HG02571 (cell line): ENCODE measurements around the gene CUTC.

Experiments used
- ATAC-seq: cut with Tn5 transposase; IDR thresholded peaks from one replicate; pipeline ENCODE4 v1.9.1; 2021; ENCODE audit warnings: mild to moderate bottlenecking, moderate library complexity; ENCODE audit not compliant: unreplicated experiment

Gene CUTC

GRCh38 chr10:99782447-99783286, 50.6 kb downstream of the CUTC start, which contains the start of gene ABCC2:
Gene ABCC2, plus strand, starts transcription at chr10:99782640. Its CDS starts 205 bp downstream, at chr10:99782845.
- ATAC-seq: no peak

GRCh38 chr10:99784016-99784726, 52.1 kb downstream of the CUTC start:
- ATAC-seq: no peak

GRCh38 chr10:99784727-99785441, 52.9 kb downstream of the CUTC start:
- no peak for ATAC-seq

- no peak for ATAC-seq
Observed at GRCh38 chr10:99785646-99786045, 53.6 kb downstream of the CUTC start.

GRCh38 chr10:99787311-99787710, 55.3 kb downstream of the CUTC start:
- no peak for ATAC-seq

GRCh38 chr10:99787782-99788445, 55.9 kb downstream of the CUTC start:
- no peak for ATAC-seq

- no peak for ATAC-seq
Observed at GRCh38 chr10:99788598-99789256, 56.7 kb downstream of the CUTC start.

- no peak for ATAC-seq
Observed at GRCh38 chr10:99791831-99792230, 59.8 kb downstream of the CUTC start.

GRCh38 chr10:99793819-99794218, 61.8 kb downstream of the CUTC start:
- no peak for ATAC-seq

GRCh38 chr10:99796928-99797327, 64.9 kb downstream of the CUTC start:
- no peak for ATAC-seq

- ATAC-seq: no peak
Observed at GRCh38 chr10:99798031-99798430, 66.0 kb downstream of the CUTC start.

- no peak for ATAC-seq
Observed at GRCh38 chr10:99798920-99799319, 66.9 kb downstream of the CUTC start.

- no peak for ATAC-seq
Observed at GRCh38 chr10:99799613-99800012, 67.6 kb downstream of the CUTC start.

GRCh38 chr10:99804471-99804870, 72.4 kb downstream of the CUTC start:
- no peak for ATAC-seq

GRCh38 chr10:99805190-99805589, 73.2 kb downstream of the CUTC start:
- ATAC-seq: no peak
